Spinal cord (tissue), 10 donors: Measurements from ENCODE around the gene CEACAM18. TPM values are rescaled to one million over a fixed set of nuclear protein-coding genes. Genes with fewer than 3 reads are reported as not detected.

Experiments used
- DNase-seq, 6 donors: peaks; one replicate each; pipeline versions ENCODE4 v3.0.0 to v3.0.0-alpha.2; 2013 to 2015; ENCODE audit warnings: low spot score in 6 of 6, low read depth in 4 of 6
- H3K27ac ChIP-seq: one replicate; pipeline ENCODE4 v1.5.1; 2013; ENCODE audit warnings: low read depth, low read length, control low read depth
- H3K27me3 ChIP-seq: one replicate; pipeline ENCODE4 v1.6.1; 2013; ENCODE audit warnings: low read length; ENCODE audit not compliant: control insufficient read depth, insufficient read depth
- H3K36me3 ChIP-seq: one replicate; pipeline ENCODE4 v1.6.1; 2013; ENCODE audit warnings: low read length; ENCODE audit not compliant: control insufficient read depth, insufficient read depth
- H3K4me1 ChIP-seq: one replicate; pipeline ENCODE4 v1.6.1; 2013; ENCODE audit warnings: low read length; ENCODE audit not compliant: control insufficient read depth, insufficient read depth
- H3K4me3 ChIP-seq: one replicate; pipeline ENCODE4 v1.5.1; 2013; ENCODE audit warnings: low read depth, low read length, control low read depth
- H3K9me3 ChIP-seq: one replicate; pipeline ENCODE4 v1.6.1; 2013; ENCODE audit warnings: low read length; ENCODE audit not compliant: control insufficient read depth, insufficient read depth
- WGBS: methylation state at CpG from one replicate; pipeline ENCODE4 v1.1.5; 2013; ENCODE audit warnings: missing lambda C conversion rate; ENCODE audit not compliant: insufficient coverage; 5-methylcytosine and 5-hydroxymethylcytosine counted together
- long read RNA-seq, 4 donors: transcript quantifications; one replicate each; lab custom pipeline, GENCODE V29; 2026
- polyA plus RNA-seq, 2 donors: library from polyadenylated mRNA; unstranded; fragments of 120-200 nt; gene quantifications; one replicate each; pipeline ENCODE4 v1.2.1, GENCODE V29; 2013; ENCODE audit not compliant: insufficient read length in 2 of 2
- total RNA-seq, 2 donors: library from RNA; depleted of rRNA in 1 of 2; stranded (reverse); fragments of 120-200 nt in 1 of 2; fragments of >200 nt in 1 of 2; gene quantifications; one replicate each; pipeline versions ENCODE4 v1.2.3 to v1.2.4, GENCODE V29; 2013 to 2014
- donor health status: healthy.

Gene CEACAM18
- total RNA-seq: not detected
- polyA plus RNA-seq: not detected
- long read RNA-seq, donor 1: 0 reads
- long read RNA-seq, donor 2: 0 reads
- long read RNA-seq, donor 3: 0 reads
- long read RNA-seq, donor 4: 0 reads

DNA sequence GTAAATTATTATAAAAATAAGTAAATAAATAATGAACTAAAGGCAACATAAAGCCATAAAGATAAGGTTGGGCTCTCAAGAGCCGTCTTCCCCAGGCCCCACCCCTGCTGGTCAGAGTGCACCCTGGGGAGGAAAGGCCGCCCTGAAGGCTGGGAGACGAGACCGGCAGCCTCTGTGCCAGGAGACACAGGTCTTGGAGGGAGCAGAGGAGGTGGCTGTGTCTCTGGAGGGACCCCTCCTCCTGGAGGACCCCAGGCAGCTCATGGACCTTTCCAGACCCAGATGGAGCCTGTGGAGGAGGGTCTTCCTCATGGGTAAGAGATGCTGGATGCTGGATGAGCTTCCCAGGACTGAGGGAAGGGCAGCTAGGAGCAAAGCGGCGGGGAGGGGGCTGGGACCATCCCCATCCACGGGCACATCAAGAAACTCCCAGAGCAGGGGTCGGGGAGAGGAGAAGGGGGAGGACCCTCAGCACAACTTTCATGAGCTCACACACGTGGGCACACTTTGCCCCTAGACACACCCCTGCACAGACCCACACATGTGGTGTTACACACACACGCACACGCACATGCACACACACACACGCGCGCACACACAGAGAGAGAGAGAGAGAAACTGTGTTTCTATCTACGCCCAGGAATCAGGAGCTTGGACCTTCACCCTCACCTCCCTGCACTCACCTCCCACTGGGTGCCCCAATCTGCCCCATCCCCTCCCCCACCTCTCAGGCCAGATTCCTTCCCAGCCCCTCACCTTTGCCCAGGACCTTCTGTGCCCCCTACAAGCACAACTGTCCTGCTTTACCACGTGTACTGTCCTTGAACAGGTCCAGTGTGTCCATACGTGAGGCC lies at the start of gene CEACAM18:
Gene CEACAM18 (plus strand): TSS at position 159 of the 854 bp plus-strand sequence.
- 66% methylated on average over 15 of the region's 17 CpGs for WGBS
- Histone ChIP-seq H3K9me3 (no peaks in the 10 kb centered on the region), H3K27ac (no peak within 1 kb of the TSS), H3K4me1 (no peaks in the 10 kb centered on the region), H3K27me3 (peaks cover 15% of the 10 kb centered on the region), H3K4me3 (no peak within 1 kb of the TSS), H3K36me3 (no peaks in the 10 kb centered on the region)
- no peak for DNase-seq

- H3K9me3 ChIP-seq: no peaks in the 10 kb centered on the region
- H3K36me3 ChIP-seq: no peaks in the 10 kb centered on the region
- H3K27ac ChIP-seq: no peak overlapping the region
- 25% methylated on average over 1 of the region's 3 CpGs for WGBS
- H3K27me3 ChIP-seq: peaks cover 5% of the 10 kb centered on the region
- no peak overlapping the region for H3K4me3 ChIP-seq
- H3K4me1 ChIP-seq: no peaks in the 10 kb centered on the region
- DNase-seq: no peak
Measured at GRCh38 chr19:51430221-51430620, 48.1 kb upstream of the CEACAM18 start.

DNA sequence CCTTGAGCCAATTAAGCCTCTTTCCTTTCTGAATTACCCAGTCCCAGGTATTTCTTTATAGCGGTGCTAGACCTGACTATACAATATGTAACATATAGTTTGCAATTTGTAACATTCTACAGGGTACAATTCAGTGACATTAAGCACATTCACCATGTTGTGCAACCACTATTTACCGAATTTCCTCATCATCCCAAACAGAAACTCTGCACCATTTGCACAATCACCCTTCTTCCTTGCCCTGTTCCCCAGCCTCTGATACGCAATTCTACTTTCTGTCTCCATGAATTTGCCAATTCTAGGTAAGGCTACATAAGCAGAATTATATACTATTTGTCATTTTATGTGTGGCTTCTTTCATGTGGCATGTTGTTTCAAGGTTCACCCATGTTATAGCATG lies 47.2 kb upstream of the CEACAM18 start:
- no peak for DNase-seq
- Histone ChIP-seq H3K36me3 (no peaks in the 10 kb centered on the region), H3K27me3 (peaks cover 3% of the 10 kb centered on the region), H3K9me3 (no peaks in the 10 kb centered on the region), H3K4me3 (no peak overlapping the region), H3K27ac (no peak overlapping the region), H3K4me1 (no peaks in the 10 kb centered on the region)
- 86% methylated on average over 1 of the region's 3 CpGs for WGBS

GRCh38 chr19:51433043-51433442 lies 45.3 kb upstream of the CEACAM18 start:
- no peak overlapping the region for H3K27ac ChIP-seq
- DNase-seq: no peak
- WGBS: 33% methylated on average over 1 of the region's 4 CpGs
- H3K9me3 ChIP-seq: no peaks in the 10 kb centered on the region
- H3K36me3 ChIP-seq: no peaks in the 10 kb centered on the region
- no peaks in the 10 kb centered on the region for H3K4me1 ChIP-seq
- H3K4me3 ChIP-seq: no peak overlapping the region
- H3K27me3 ChIP-seq: no peaks in the 10 kb centered on the region

DNA sequence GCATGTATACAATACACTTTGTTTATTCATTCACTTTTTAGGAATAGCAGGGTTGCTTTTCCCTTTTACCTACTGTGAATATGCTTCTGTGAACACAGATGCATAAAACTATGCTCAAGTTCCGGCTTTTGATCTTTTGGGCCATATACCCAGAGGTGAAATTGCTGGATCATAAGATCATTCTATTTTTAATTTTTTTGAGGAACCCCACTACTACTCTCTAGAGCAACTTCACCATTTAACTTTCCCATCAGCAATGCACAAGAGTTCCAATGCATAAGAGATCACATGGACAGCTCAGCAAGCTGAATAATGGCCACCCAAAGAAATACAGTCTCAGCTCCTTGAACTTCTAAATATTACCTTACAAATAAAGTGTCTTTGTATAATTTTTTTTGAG lies 43.9 kb upstream of the CEACAM18 start:
- Histone ChIP-seq H3K9me3 (no peaks in the 10 kb centered on the region), H3K4me1 (no peaks in the 10 kb centered on the region), H3K36me3 (no peaks in the 10 kb centered on the region), H3K27ac (no peak overlapping the region), H3K27me3 (peaks cover 2% of the 10 kb centered on the region), H3K4me3 (no peak overlapping the region)
- no peak for DNase-seq
- no CpG with 5 or more reads among the region's 1 CpG for WGBS

DNA sequence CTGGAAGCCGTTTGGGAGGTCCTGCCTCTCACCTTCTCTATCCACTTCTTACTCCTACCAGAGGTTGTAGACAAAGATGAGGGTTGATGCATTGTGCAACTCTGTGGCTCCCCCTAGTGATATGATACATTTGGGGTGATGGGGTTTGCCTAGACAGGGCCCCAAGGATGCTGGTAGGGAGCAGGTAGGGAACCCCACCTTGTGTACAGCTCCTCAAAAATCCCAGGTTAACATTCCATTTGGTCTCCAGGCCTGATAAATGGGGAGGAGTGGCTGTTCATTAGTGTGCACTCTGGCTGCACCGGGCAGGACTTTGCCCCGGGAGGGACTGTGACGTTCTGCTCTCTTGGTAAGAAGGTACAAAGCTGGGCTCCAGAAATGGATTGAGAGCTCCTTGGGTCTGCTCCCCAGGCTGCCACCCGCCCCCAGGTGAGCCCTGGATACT lies 39.3 kb upstream of the CEACAM18 start:
- Histone ChIP-seq H3K4me1 (no peaks in the 10 kb centered on the region), H3K27me3 (peaks cover 4% of the 10 kb centered on the region), H3K4me3 (no peak overlapping the region), H3K27ac (no peak overlapping the region), H3K9me3 (no peaks in the 10 kb centered on the region), H3K36me3 (no peaks in the 10 kb centered on the region)
- DNase-seq: no peak
- WGBS: 78% methylated on average over 4 of the region's 5 CpGs

- no peaks in the 10 kb centered on the region for H3K9me3 ChIP-seq
- H3K4me3 ChIP-seq: no peak overlapping the region
- no peaks in the 10 kb centered on the region for H3K4me1 ChIP-seq
- no peaks in the 10 kb centered on the region for H3K36me3 ChIP-seq
- H3K27ac ChIP-seq: no peak overlapping the region
- WGBS: 88% methylated on average over 2 of the region's 2 CpGs
- DNase-seq: no peak
- H3K27me3 ChIP-seq: peaks cover 4% of the 10 kb centered on the region
Measured at GRCh38 chr19:51440052-51440451, 38.3 kb upstream of the CEACAM18 start.

- Histone ChIP-seq H3K4me1 (no peaks in the 10 kb centered on the region), H3K27ac (no peak overlapping the region), H3K4me3 (no peak overlapping the region), H3K27me3 (peaks cover 4% of the 10 kb centered on the region), H3K9me3 (no peaks in the 10 kb centered on the region), H3K36me3 (no peaks in the 10 kb centered on the region)
- no peak for DNase-seq
- WGBS: 53% methylated on average over 9 of the region's 11 CpGs
Measured at GRCh38 chr19:51440846-51441409, 37.4 kb upstream of the CEACAM18 start.

- WGBS: 70% methylated on average over 18 of the region's 31 CpGs
- no peak overlapping the region for H3K27ac ChIP-seq
- H3K36me3 ChIP-seq: no peaks in the 10 kb centered on the region
- H3K4me3 ChIP-seq: no peak overlapping the region
- H3K4me1 ChIP-seq: no peaks in the 10 kb centered on the region
- peaks cover 4% of the 10 kb centered on the region for H3K27me3 ChIP-seq
- H3K9me3 ChIP-seq: no peaks in the 10 kb centered on the region
- no peak for DNase-seq
Measured at GRCh38 chr19:51441410-51442390, 36.6 kb upstream of the CEACAM18 start.
